ENCODE results near the gene SULT1E1.

Gene SULT1E1

DNA sequence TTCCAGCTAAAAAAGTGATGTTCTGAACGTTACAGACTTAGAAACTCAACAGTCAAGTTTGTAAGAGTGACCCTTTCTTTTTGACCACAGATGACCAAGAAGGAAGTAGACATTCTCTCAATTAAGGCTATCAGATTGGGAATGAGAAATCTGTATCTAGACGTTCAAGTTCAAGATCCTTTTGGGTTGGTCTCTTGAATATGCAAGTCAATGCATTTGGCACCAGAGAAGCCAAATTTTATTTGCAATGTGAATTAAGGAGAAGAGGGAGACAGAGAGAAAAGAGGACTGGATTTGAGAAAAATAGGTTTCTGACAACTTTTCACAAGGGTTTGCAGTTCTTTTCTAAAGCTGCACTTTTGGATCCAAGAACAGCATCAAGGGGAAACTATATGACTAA is 17.5 kb upstream of the SULT1E1 start:
- Histone ChIP-seq H3K36me3 (ENCODE audit: control insufficient read depth in 5 of 5, insufficient read depth in 5 of 5, low read length in 5 of 5) (no peaks in the 10 kb centered on the region), H3K9ac (ENCODE audit: low read length in 5 of 5) (no peak overlapping the region), H3K4me1 (ENCODE audit: control insufficient read depth in 5 of 5, insufficient read depth in 5 of 5, low read length in 5 of 5) (no peaks in the 10 kb centered on the region), H3K27me3 (ENCODE audit: control insufficient read depth in 5 of 5, insufficient read depth in 4 of 5, low read length in 5 of 5) (no peaks in the 10 kb centered on the region), H3K4me3 (ENCODE audit: low read depth in 1 of 5, low read length in 5 of 5) (no peak overlapping the region), H3K9me3 (ENCODE audit: control insufficient read depth in 5 of 5, low read length in 5 of 5) (no peaks in the 10 kb centered on the region), H3K27ac (ENCODE audit: low read depth, low read length) (no peak overlapping the region)

DNA sequence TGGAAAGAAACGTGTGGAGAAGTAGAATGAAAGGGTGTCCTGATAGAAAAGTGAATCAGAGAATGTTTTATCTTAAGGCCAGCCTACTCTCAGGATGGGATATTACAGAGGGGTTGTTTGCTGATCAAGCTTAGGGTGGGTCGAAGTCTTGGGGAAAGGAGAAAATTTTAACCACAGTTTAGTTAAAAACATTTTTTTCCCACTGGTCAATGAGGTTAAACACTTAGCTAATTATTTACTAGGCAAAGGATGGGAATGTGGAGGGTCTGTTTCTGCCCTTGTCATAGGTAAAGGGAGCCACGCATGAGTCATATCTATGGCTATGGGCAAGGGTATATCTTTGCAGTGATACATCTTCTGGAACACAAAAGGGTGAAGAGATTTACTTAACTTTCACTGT is 16.1 kb upstream of the SULT1E1 start:
- Histone ChIP-seq H3K4me1 (ENCODE audit: control insufficient read depth in 5 of 5, insufficient read depth in 5 of 5, low read length in 5 of 5) (no peaks in the 10 kb centered on the region), H3K9ac (ENCODE audit: low read length in 5 of 5) (no peak overlapping the region)

GRCh38 chr4:69875576-69875975 is 15.6 kb upstream of the SULT1E1 start:
- H3K27me3 ChIP-seq (ENCODE audit: control insufficient read depth in 5 of 5, insufficient read depth in 4 of 5, low read length in 5 of 5): no peaks in the 10 kb centered on the region
- H3K9ac ChIP-seq (ENCODE audit: low read length in 5 of 5): no peak overlapping the region
- H3K4me3 ChIP-seq (ENCODE audit: low read depth in 1 of 5, low read length in 5 of 5): no peak overlapping the region
- no peak overlapping the region for H3K27ac ChIP-seq (ENCODE audit: low read depth, low read length)
- no peaks in the 10 kb centered on the region for H3K36me3 ChIP-seq (ENCODE audit: control insufficient read depth in 5 of 5, insufficient read depth in 5 of 5, low read length in 5 of 5)
- no peaks in the 10 kb centered on the region for H3K4me1 ChIP-seq (ENCODE audit: control insufficient read depth in 5 of 5, insufficient read depth in 5 of 5, low read length in 5 of 5)
- H3K9me3 ChIP-seq (ENCODE audit: control insufficient read depth in 5 of 5, low read length in 5 of 5): no peaks in the 10 kb centered on the region

More for the DNA sequence above, 16.1 kb upstream of the SULT1E1 start:
- H3K36me3 ChIP-seq (ENCODE audit: control insufficient read depth in 5 of 5, insufficient read depth in 5 of 5, low read length in 5 of 5): no peaks in the 10 kb centered on the region
- no peaks in the 10 kb centered on the region for H3K9me3 ChIP-seq (ENCODE audit: control insufficient read depth in 5 of 5, low read length in 5 of 5)
- H3K27me3 ChIP-seq (ENCODE audit: control insufficient read depth in 5 of 5, insufficient read depth in 4 of 5, low read length in 5 of 5): no peaks in the 10 kb centered on the region
- H3K27ac ChIP-seq (ENCODE audit: low read depth, low read length): no peak overlapping the region
- no peak overlapping the region for H3K4me3 ChIP-seq (ENCODE audit: low read depth in 1 of 5, low read length in 5 of 5)

DNA sequence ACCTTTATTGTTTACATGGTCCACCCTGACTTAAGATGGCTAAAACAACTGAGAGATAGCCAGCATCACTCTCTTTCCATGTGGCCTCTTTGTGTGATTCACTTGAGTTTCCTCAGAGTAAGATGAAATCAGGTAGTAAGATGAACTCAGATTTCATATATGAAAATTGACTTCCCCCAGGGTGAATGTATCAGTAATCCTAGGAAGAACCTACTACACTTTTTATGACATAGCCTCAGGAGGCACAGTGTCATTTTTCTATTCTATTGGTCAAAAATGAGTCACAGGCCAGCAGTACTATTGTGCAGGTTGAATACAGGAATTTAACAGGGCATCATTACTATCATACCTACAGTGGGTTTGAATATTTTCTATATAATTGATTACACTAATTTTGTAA is 14.6 kb upstream of the SULT1E1 start:
- Histone ChIP-seq H3K27me3 (ENCODE audit: control insufficient read depth in 5 of 5, insufficient read depth in 4 of 5, low read length in 5 of 5) (no peaks in the 10 kb centered on the region), H3K4me1 (ENCODE audit: control insufficient read depth in 5 of 5, insufficient read depth in 5 of 5, low read length in 5 of 5) (no peaks in the 10 kb centered on the region), H3K9me3 (ENCODE audit: control insufficient read depth in 5 of 5, low read length in 5 of 5) (no peaks in the 10 kb centered on the region), H3K36me3 (ENCODE audit: control insufficient read depth in 5 of 5, insufficient read depth in 5 of 5, low read length in 5 of 5) (no peaks in the 10 kb centered on the region), H3K4me3 (ENCODE audit: low read depth in 1 of 5, low read length in 5 of 5) (no peak overlapping the region), H3K9ac (ENCODE audit: low read length in 5 of 5) (no peak overlapping the region), H3K27ac (ENCODE audit: low read depth, low read length) (no peak overlapping the region)

DNA sequence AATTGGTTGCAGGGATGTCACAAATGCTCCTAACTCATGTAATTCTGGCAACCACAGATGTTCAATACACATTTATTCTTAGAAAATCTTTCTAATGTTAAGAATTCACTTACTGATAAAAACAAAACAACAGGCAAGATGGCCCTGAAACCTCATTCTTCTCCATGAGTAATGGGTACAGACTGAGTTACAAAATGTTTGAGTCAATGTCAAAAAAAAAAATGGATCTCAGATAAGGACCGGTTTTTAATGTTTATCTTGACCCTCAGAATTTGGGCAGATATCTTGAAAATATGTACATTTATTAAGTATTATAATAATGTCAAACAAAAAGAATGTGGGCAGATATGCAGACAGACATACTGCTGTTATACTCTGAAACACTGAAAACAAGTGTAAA is 1.8 kb upstream of the SULT1E1 start:
- H3K9me3 ChIP-seq (ENCODE audit: control insufficient read depth in 5 of 5, low read length in 5 of 5): no peaks in the 10 kb centered on the region
- no peaks in the 10 kb centered on the region for H3K36me3 ChIP-seq (ENCODE audit: control insufficient read depth in 5 of 5, insufficient read depth in 5 of 5, low read length in 5 of 5)

GRCh38 chr4:69860521-69861298 is 765 bp upstream of the SULT1E1 start:
- Histone ChIP-seq H3K4me1 (ENCODE audit: control insufficient read depth in 5 of 5, insufficient read depth in 5 of 5, low read length in 5 of 5) (no peaks in the 10 kb centered on the region), H3K36me3 (ENCODE audit: control insufficient read depth in 5 of 5, insufficient read depth in 5 of 5, low read length in 5 of 5) (no peaks in the 10 kb centered on the region), H3K27me3 (ENCODE audit: control insufficient read depth in 5 of 5, insufficient read depth in 4 of 5, low read length in 5 of 5) (no peaks in the 10 kb centered on the region), H3K4me3 (ENCODE audit: low read depth in 1 of 5, low read length in 5 of 5) (no peak overlapping the region), H3K27ac (ENCODE audit: low read depth, low read length) (no peak overlapping the region), H3K9ac (ENCODE audit: low read length in 5 of 5) (no peak overlapping the region), H3K9me3 (ENCODE audit: control insufficient read depth in 5 of 5, low read length in 5 of 5) (no peaks in the 10 kb centered on the region)

More for the DNA sequence above, 1.8 kb upstream of the SULT1E1 start:
- no peak overlapping the region for H3K4me3 ChIP-seq (ENCODE audit: low read depth in 1 of 5, low read length in 5 of 5)
- H3K9ac ChIP-seq (ENCODE audit: low read length in 5 of 5): no peak overlapping the region
- H3K27me3 ChIP-seq (ENCODE audit: control insufficient read depth in 5 of 5, insufficient read depth in 4 of 5, low read length in 5 of 5): no peaks in the 10 kb centered on the region
- no peak overlapping the region for H3K27ac ChIP-seq (ENCODE audit: low read depth, low read length)
- no peaks in the 10 kb centered on the region for H3K4me1 ChIP-seq (ENCODE audit: control insufficient read depth in 5 of 5, insufficient read depth in 5 of 5, low read length in 5 of 5)

- H3K9me3 ChIP-seq (ENCODE audit: control insufficient read depth in 5 of 5, low read length in 5 of 5): no peaks in the 10 kb centered on the region
- no peaks in the 10 kb centered on the region for H3K4me1 ChIP-seq (ENCODE audit: control insufficient read depth in 5 of 5, insufficient read depth in 5 of 5, low read length in 5 of 5)
- H3K27me3 ChIP-seq (ENCODE audit: control insufficient read depth in 5 of 5, insufficient read depth in 4 of 5, low read length in 5 of 5): no peaks in the 10 kb centered on the region
- no peak overlapping the region for H3K9ac ChIP-seq (ENCODE audit: low read length in 5 of 5)
- no peak overlapping the region for H3K4me3 ChIP-seq (ENCODE audit: low read depth in 1 of 5, low read length in 5 of 5)
- no peak overlapping the region for H3K27ac ChIP-seq (ENCODE audit: low read depth, low read length)
- no peaks in the 10 kb centered on the region for H3K36me3 ChIP-seq (ENCODE audit: control insufficient read depth in 5 of 5, insufficient read depth in 5 of 5, low read length in 5 of 5)
Observed at GRCh38 chr4:69859140-69859685, 732 bp downstream of the SULT1E1 start.

- no peaks in the 10 kb centered on the region for H3K36me3 ChIP-seq (ENCODE audit: control insufficient read depth in 5 of 5, insufficient read depth in 5 of 5, low read length in 5 of 5)
- H3K9ac ChIP-seq (ENCODE audit: low read length in 5 of 5): no peak overlapping the region
- no peaks in the 10 kb centered on the region for H3K9me3 ChIP-seq (ENCODE audit: control insufficient read depth in 5 of 5, low read length in 5 of 5)
- no peak overlapping the region for H3K4me3 ChIP-seq (ENCODE audit: low read depth in 1 of 5, low read length in 5 of 5)
- H3K27me3 ChIP-seq (ENCODE audit: control insufficient read depth in 5 of 5, insufficient read depth in 4 of 5, low read length in 5 of 5): no peaks in the 10 kb centered on the region
- H3K4me1 ChIP-seq (ENCODE audit: control insufficient read depth in 5 of 5, insufficient read depth in 5 of 5, low read length in 5 of 5): no peaks in the 10 kb centered on the region
- no peak overlapping the region for H3K27ac ChIP-seq (ENCODE audit: low read depth, low read length)
Observed at GRCh38 chr4:69858690-69859089, 1.3 kb downstream of the SULT1E1 start.

- Histone ChIP-seq H3K36me3 (ENCODE audit: control insufficient read depth in 5 of 5, insufficient read depth in 5 of 5, low read length in 5 of 5) (no peaks in the 10 kb centered on the region), H3K9me3 (ENCODE audit: control insufficient read depth in 5 of 5, low read length in 5 of 5) (peaks cover 0 to under 1% (median 0%) of the 10 kb centered on the region in 5 donors), H3K9ac (ENCODE audit: low read length in 5 of 5) (no peak overlapping the region), H3K27me3 (ENCODE audit: control insufficient read depth in 5 of 5, insufficient read depth in 4 of 5, low read length in 5 of 5) (no peaks in the 10 kb centered on the region), H3K4me3 (ENCODE audit: low read depth in 1 of 5, low read length in 5 of 5) (no peak overlapping the region), H3K4me1 (ENCODE audit: control insufficient read depth in 5 of 5, insufficient read depth in 5 of 5, low read length in 5 of 5) (no peaks in the 10 kb centered on the region), H3K27ac (ENCODE audit: low read depth, low read length) (no peak overlapping the region)
Observed at GRCh38 chr4:69855822-69856221, 4.1 kb downstream of the SULT1E1 start.

DNA sequence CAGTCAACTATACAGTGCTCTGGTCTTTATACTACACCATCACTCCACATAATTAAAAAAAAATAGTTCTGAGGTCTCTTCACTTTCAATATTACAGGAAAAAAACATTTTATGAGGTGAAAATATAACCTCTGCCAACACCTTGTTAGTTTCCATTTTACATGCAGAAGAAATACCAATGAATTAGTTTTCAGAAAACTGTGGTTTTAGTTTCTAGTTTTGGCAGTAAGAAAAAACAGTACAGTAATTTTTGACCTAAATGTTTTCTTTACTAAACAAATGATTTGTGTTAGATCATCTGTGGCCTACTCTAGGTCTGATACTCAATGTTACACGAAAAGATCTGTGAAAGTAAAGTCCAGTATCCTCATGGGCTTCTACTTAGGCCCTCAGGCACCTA is 10.0 kb downstream of the SULT1E1 start:
- Histone ChIP-seq H3K9me3 (ENCODE audit: control insufficient read depth in 5 of 5, low read length in 5 of 5) (peaks cover 0 to 2% (median 0%) of the 10 kb centered on the region in 5 donors), H3K4me3 (ENCODE audit: low read depth in 1 of 5, low read length in 5 of 5) (no peak overlapping the region), H3K27ac (ENCODE audit: low read depth, low read length) (no peak overlapping the region), H3K9ac (ENCODE audit: low read length in 5 of 5) (no peak overlapping the region), H3K36me3 (ENCODE audit: control insufficient read depth in 5 of 5, insufficient read depth in 5 of 5, low read length in 5 of 5) (no peaks in the 10 kb centered on the region), H3K4me1 (ENCODE audit: control insufficient read depth in 5 of 5, insufficient read depth in 5 of 5, low read length in 5 of 5) (no peaks in the 10 kb centered on the region), H3K27me3 (ENCODE audit: control insufficient read depth in 5 of 5, insufficient read depth in 4 of 5, low read length in 5 of 5) (no peaks in the 10 kb centered on the region)

Measured in subcutaneous abdominal adipose tissue (tissue), 5 donors.